GM21390 (cell line): ENCODE data around the gene TXNL4A.
A peak's percentile ranks its signal among the peaks of the same experiment; 100 is the strongest.
"Not testable (repeated sequence)": the region's sequence is repeated elsewhere in the genome, so short reads cannot be mapped to it uniquely, and the experiment has no call there.

Source experiments
- ATAC-seq: cut with Tn5 transposase; IDR thresholded peaks from one replicate; pipeline ENCODE4 v1.9.1; 2021; ENCODE audit not compliant: unreplicated experiment

TXNL4A gene

DNA sequence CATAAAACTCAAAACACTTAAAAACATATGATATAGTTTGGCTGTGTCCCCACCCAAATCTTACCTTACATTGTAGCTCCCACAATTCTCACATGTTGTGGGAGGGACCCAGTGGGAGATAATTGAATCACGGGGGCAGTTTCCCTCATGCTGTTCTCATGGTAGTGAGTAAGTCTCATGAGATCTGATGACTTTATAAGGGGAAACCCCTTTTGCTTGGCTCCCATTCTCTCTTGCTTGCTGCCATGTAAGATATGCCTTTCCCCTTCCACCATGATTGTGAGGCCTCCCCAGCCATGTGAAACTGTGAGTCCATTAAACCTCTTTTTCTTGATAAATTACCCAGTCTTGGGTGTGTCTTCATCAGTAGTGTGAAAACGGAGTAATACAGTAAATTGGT is 11.3 kb upstream of the TXNL4A start:
- ATAC-seq, result not testable (repeated sequence)

- no peak for ATAC-seq
Measured at GRCh38 chr18:79991494-79991893, 3.1 kb upstream of the TXNL4A start.

DNA sequence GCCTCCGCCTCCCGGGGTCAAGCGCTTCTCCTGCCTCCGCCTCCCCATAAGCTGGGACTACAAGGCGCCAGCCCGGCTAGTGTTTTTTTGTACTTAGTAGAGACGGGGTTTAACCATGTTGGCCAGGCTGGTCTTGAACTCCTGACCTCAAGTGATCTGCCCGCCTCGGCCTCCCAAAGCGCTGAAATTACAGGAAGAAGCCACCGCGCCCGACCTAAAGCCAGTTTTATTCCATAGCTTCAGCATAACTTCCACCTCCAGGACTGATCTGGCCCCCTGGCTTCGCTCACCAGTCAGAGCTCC is 783 bp upstream of the TXNL4A start:
- ATAC-seq, result no peak

- ATAC-seq, result peak; percentile 66
Measured at GRCh38 chr18:79988071-79988450, 302 bp downstream of the TXNL4A start.

DNA sequence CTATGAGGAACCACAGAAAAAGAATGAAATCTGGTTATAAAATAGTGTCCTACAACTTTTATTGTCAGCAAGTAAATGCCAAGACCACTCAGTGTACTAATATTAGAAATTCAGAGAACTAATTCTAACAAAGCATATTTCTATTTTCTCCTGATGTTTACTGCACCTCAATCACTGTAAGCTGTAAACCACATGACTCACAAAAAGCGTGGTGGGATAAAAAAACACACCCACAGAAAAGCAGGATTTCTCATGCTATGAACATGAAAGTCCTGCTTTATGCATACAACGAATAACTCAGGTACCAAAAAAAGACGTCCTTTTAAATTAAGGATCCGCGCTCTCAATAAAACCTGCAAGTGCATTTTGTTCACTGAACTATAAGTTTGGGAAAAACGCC is 797 bp downstream of the TXNL4A start:
- ATAC-seq, result no peak

- no peak for ATAC-seq
Measured at GRCh38 chr18:79986726-79987125, 1.6 kb downstream of the TXNL4A start.

GRCh38 chr18:79985172-79985571 is 3.2 kb downstream of the TXNL4A start:
- no peak for ATAC-seq

DNA sequence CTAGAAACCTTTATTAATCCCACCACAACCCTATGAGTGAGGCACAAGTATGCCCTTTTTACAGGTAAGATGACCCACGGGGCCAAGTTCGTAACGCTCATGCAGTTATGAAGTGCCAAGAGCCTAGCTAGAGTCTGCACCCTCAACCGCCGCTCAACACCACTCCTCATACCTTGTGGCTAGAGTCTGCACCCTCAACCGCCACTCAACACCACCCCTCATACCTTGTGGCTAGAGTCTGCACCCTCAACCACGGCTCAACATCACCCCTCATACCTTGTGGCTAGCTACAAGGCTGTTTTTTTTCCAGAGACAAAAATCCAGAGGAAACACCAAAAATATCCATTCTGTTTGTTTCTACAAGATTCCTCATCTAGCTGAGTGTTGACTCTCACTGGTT is 4.6 kb downstream of the TXNL4A start:
- no peak for ATAC-seq

GRCh38 chr18:79983253-79983652 is 5.1 kb downstream of the TXNL4A start:
- ATAC-seq, result no peak

GRCh38 chr18:79982736-79983135 is 5.6 kb downstream of the TXNL4A start:
- ATAC-seq, result no peak

DNA sequence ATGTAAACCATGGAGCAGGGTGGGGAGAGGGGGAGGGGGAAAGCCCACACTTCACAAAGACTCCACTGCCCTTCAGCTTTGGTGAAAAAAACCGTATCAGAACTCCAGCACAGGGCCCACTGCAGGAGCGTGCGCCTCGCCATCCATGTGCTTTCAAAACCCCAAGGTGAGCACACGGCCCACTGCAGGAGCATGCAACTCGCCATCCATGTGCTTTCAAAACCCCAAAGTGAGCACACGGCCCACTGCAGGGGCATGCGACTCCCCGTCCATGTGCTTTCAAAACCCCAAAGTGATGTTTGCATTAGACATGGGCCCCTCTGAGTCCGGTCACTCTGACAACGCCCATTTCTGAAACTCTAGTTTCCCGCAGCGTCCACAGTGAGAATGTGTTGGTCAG is 7.8 kb downstream of the TXNL4A start:
- ATAC-seq, result no peak

DNA sequence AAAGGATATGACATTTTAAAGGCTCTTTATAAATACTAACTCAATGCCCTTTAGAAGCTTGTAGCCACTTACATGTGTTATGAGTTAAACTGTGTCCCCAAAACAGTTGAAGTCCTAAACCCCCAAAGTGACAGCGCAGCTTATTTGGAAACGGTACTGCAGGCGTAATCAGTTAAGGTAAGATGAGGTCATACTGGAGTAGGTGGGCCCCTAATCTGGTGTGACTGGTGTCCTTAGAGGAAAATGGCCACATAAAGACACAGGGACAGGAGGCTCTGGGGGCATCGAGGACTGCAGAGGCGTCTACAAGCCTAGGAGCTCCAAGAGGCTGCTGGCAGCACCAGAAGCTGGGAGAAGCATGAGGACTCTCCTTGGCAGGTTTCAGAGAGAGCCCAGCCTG is 8.5 kb downstream of the TXNL4A start:
- no peak for ATAC-seq

- ATAC-seq, result no peak
Measured at GRCh38 chr18:79975985-79976680, 12.2 kb downstream of the TXNL4A start.

DNA sequence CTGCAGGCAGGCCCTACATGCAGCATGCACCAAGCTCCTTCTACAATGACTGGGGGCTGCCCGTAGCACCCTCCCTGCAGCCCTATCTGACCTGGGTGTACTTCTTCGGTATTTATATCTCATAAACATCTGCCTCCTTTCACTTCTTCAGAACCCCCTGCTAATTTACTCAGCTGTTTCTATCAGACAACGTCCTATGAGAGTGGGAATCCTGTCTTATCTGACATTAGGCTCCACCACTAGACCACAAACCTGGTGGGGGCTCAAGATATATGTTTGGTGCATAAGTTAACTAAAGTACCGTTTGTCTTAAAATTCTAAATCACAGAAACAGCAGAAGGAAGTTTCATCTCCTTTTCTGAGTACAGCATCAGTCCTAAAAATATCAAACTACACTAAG is 13.3 kb downstream of the TXNL4A start:
- no peak for ATAC-seq

DNA sequence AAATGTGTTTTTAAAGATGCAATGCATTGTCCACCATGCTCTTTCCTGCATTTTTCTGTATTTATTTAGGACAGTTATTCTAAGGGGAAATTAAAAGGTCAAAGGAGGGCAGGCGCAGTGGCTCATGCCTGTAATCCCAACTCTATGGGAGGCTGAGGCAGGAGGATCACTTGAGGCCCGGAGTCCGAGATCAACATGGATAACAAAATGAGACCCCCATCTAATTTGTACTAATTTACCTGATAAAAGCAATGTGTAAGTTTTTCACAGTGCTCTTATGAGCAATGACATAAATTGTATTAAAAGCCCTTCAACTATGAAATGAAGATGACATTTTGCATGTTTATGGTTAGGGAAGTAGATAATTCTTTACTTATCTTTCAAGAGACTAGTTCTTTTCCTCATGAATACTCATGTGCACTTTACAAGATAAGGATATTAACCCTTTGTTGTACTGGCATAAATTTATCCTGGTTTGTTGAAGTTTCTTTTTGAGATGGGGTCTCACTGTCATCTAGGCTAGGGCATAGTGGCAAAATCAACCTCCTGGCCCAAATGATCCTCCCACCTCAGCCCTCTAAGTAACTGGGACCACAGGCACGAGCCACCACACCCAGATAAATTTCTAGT is 14.2 kb downstream of the TXNL4A start:
- ATAC-seq, result no peak

DNA sequence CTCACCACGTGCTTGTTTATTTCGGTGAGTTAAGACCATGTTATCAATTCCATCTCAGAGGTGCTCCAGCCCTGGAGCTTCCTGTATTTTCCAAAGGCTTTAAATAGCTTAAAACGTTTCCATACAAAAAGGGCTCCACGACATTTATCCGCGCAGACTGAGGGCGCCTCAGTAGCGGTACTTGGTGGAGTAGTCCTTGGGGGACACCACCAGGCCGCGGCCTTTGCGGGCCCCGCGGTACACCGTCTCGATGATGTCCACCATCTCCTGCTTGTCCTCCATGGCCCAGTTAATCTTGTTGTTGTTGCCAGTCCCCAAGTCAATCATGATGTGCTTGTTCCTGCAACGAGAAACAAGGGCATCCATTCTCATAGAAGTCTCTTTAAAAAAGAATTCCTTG is 14.8 kb downstream of the TXNL4A start:
- ATAC-seq, result no peak

GRCh38 chr18:79972720-79973119 is 15.6 kb downstream of the TXNL4A start:
- ATAC-seq, result no peak

DNA sequence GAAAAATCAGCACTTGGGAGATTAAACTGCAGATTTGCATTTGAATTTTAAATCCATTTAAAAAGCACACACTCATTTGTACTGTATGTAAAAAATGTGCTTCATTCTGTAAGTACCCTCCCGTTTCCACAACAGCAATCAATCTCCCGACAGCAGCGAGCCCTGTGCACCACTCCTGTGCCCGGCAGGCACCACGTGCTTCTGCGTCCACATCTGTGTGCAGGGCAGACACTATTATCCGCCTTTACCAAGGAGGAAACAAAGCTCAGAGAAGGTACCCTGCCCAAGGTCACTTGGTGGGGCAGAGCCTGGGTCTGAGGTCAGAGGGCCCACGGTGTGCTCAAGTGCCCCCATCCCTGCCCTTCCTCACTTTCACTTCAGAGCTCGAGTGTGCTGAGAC is 16.4 kb downstream of the TXNL4A start:
- ATAC-seq, result no peak

- ATAC-seq, result no peak
Measured at GRCh38 chr18:79971211-79971952, 17.0 kb downstream of the TXNL4A start.

GRCh38 chr18:79970419-79971133 is 17.8 kb downstream of the TXNL4A start:
- ATAC-seq, result no peak

GRCh38 chr18:79965119-79965902 is 23.1 kb downstream of the TXNL4A start:
- no peak for ATAC-seq
